Measurements from ENCODE around the gene CTNNA3. TPM values are rescaled to one million over a fixed set of nuclear protein-coding genes. Genes with fewer than 3 reads are reported as not detected.

Gene CTNNA3
- total and polyA plus RNA-seq, 2 of the 4 experiments (the other 2 are of a cell fraction) = 0.19 to 0.90 TPM

DNA sequence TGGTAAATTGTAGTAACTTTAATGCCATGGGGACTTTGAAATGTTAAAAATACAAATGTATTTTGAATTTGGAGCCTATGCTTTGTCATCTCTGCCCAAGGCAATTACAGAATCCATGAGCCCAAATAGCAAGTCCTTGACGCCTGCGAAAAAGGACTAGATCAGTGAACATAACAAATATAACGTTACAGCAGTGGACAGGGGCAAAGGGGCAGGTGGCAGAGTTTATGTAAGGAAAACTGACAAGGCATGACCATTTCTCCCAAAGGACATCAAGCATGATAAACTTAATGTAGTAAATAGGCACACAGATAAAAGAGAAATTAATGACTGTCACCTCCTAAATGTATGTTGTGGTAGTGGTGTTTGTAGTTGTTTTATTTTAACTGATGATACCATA lies 473.1 kb downstream of the CTNNA3 start:
- BruUV-seq (replicated peaks) = no TSS peak
- Histone ChIP-seq H4K8ac (ENCODE audit: low read depth in 2 of 2, low read length in 2 of 2) (no peak overlapping the region), H2BK15ac (ENCODE audit: low read depth, low read length) (no peak overlapping the region), H3K14ac (replicated peaks; ENCODE audit: low read depth, low read length) (no peak overlapping the region), H3K4ac (ENCODE audit: low read depth, low read length) (no peak overlapping the region), H3K27ac (ENCODE audit: insufficient read depth, low read length) (no peak overlapping the region), H2BK120ac (ENCODE audit: low read depth, low read length) (no peak overlapping the region), H2AFZ (replicated peaks; ENCODE audit: low read length, poor library complexity) (no peak overlapping the region), H3K27me3 (ENCODE audit: control insufficient read depth, insufficient read depth, low read length) (no peaks in the 10 kb centered on the region), H3K4me3 (ENCODE audit: insufficient read depth, low read depth, low read length) (no peak overlapping the region), H3K23ac (ENCODE audit: low read depth, low read length) (no peak overlapping the region), H3K9me3 (ENCODE audit: control insufficient read depth, insufficient read depth, low read length) (no peaks in the 10 kb centered on the region), H3K79me1 (ENCODE audit: low read depth in 1 of 2, low read length in 2 of 2) (no peaks in the 10 kb centered on the region), H2AK5ac (ENCODE audit: low read depth, low read length) (no peak overlapping the region), H4K5ac (ENCODE audit: low read depth, low read length) (no peak overlapping the region), H2AK9ac (replicated peaks; ENCODE audit: low read depth, low read length, poor library complexity) (no peak overlapping the region), H3K4me2 (ENCODE audit: low read depth, low read length) (no peak overlapping the region), H3K9ac (ENCODE audit: low read depth, low read length) (no peak overlapping the region), H3K36me3 (ENCODE audit: control insufficient read depth, insufficient read depth, low read length) (no peaks in the 10 kb centered on the region), H3K56ac (ENCODE audit: extremely low read depth, insufficient read depth, low read length) (no peak overlapping the region), H3K4me1 (ENCODE audit: control insufficient read depth, insufficient read depth, low read length) (no peaks in the 10 kb centered on the region), H2BK5ac (ENCODE audit: low read depth, low read length, poor library complexity, severe bottlenecking) (no peak overlapping the region), H3K18ac (ENCODE audit: low read depth, low read length) (no peak overlapping the region), H3K9me1 (ENCODE audit: insufficient read depth, low read length) (no peaks in the 10 kb centered on the region), H4K20me1 (ENCODE audit: insufficient read depth, low read length) (no peaks in the 10 kb centered on the region), H2BK20ac (ENCODE audit: low read depth, low read length) (no peak overlapping the region), H4K91ac (ENCODE audit: insufficient read depth, low read depth, low read length) (no peak overlapping the region)
- intact Hi-C loops (cut with micrococcal nuclease) = no loop called here
- dilution Hi-C loops (cut with HindIII; ENCODE audit: low sequenced_read_pairs, unreplicated experiment) = no loop called here
- WGBS, 2 experiments (ENCODE audit: extremely low coverage in 2 of 2, insufficient read length in 1 of 2) = no CpG with 5 or more reads among the region's 3 CpGs
- ChIA-PET CTCF (no interaction called here), POLR2A (ENCODE audit: unreplicated experiment) (no interaction called here)
- ATAC-seq (ENCODE audit: low read depth) (no peak), DNase-seq (no peak)
- TF ChIP-seq SMC3 (IDR thresholded peaks at IDR 0.05; ENCODE audit: low read depth, low read length) (no peak), BHLHE40 (IDR thresholded peaks at IDR 0.05; ENCODE audit: low read depth, low read length) (no peak), CHD1 (IDR thresholded peaks at IDR 0.05; ENCODE audit: low read depth, low read length) (no peak), NFE2L2 (IDR thresholded peaks at IDR 0.05; ENCODE audit: low read depth, low read length) (no peak), RCOR1 (IDR thresholded peaks at IDR 0.05; ENCODE audit: insufficient replicate concordance, low read length) (no peak), CTCF (conservative IDR thresholded peaks at IDR 0.05; ENCODE audit: low read depth, low read length) (no peak), FOS (IDR thresholded peaks at IDR 0.05; ENCODE audit: low read depth, low read length) (no peak), MAZ (IDR thresholded peaks at IDR 0.05; ENCODE audit: borderline replicate concordance, low read depth, low read length) (no peak), POLR2A (IDR thresholded peaks at IDR 0.05; ENCODE audit: low read depth, low read length) (no peak), MXI1 (IDR thresholded peaks at IDR 0.05; ENCODE audit: borderline replicate concordance, low read depth, low read length) (no peak), CEBPB (IDR thresholded peaks at IDR 0.05; ENCODE audit: low read depth, low read length) (no peak), MAFK (IDR thresholded peaks at IDR 0.05; ENCODE audit: low read depth, low read length) (no peak)
- TF ChIP-seq, protein P1, sequence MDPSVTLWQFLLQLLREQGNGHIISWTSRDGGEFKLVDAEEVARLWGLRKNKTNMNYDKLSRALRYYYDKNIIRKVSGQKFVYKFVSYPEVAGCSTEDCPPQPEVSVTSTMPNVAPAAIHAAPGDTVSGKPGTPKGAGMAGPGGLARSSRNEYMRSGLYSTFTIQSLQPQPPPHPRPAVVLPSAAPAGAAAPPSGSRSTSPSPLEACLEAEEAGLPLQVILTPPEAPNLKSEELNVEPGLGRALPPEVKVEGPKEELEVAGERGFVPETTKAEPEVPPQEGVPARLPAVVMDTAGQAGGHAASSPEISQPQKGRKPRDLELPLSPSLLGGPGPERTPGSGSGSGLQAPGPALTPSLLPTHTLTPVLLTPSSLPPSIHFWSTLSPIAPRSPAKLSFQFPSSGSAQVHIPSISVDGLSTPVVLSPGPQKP (IDR thresholded peaks at IDR 0.05; ENCODE audit: borderline replicate concordance, low read depth, low read length) = no peak
- in situ Hi-C loops (cut with MboI; ENCODE audit: low sequenced_read_pairs) = no loop called here
